NCI-H226 (cell line): ENCODE data around the gene GCC2.
"Not testable (repeated sequence)": the region's sequence is repeated elsewhere in the genome, so short reads cannot be mapped to it uniquely, and the experiment has no call there.

Experiments used
- DNase-seq: peaks from one replicate; pipeline ENCODE4 v3.0.0-alpha.2; 2015

The GCC2 gene

GRCh38 chr2:108524688-108525087, 75.7 kb downstream of the GCC2 start:
- not testable (repeated sequence) for DNase-seq

GRCh38 chr2:108525258-108525657, 76.3 kb downstream of the GCC2 start:
- DNase-seq: not testable (repeated sequence)

- DNase-seq: no peak
Observed at GRCh38 chr2:108531674-108532055, 82.7 kb downstream of the GCC2 start.

- peak; percentile 85 for DNase-seq
Observed at GRCh38 chr2:108533832-108534583, 85.0 kb downstream of the GCC2 start, which contains the start of gene LIMS1. Gene LIMS1, plus strand, starts transcription at chr2:108534470. Its CDS starts 93 bp downstream, at chr2:108534563.

- DNase-seq: no peak
Observed at GRCh38 chr2:108534584-108535356, 85.8 kb downstream of the GCC2 start.

DNA sequence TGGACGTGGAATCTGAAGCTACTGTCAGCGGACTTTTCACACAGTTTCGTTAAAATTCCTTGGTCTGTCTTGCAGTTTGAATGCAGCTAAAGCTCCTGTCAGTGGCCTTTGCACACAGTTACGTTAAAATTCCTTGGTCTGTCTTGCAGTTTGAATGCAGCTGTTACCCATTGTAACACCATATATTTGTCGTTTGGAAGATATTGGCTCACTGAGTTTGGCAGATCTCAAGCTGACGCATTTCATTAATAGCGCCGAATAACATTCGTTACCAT, 86.3 kb downstream of the GCC2 start:
- no peak for DNase-seq

- no peak for DNase-seq
Observed at GRCh38 chr2:108536133-108536780, 87.3 kb downstream of the GCC2 start.

- DNase-seq: no peak
Observed at GRCh38 chr2:108536911-108537310, 87.9 kb downstream of the GCC2 start.

GRCh38 chr2:108538000-108538625, 89.1 kb downstream of the GCC2 start:
- peak; percentile 89 for DNase-seq

GRCh38 chr2:108541451-108541850, 92.4 kb downstream of the GCC2 start:
- DNase-seq: no peak

GRCh38 chr2:108542071-108542470, 93.1 kb downstream of the GCC2 start:
- peak; percentile 27 for DNase-seq

GRCh38 chr2:108547606-108548005, 98.6 kb downstream of the GCC2 start:
- no peak for DNase-seq

DNA sequence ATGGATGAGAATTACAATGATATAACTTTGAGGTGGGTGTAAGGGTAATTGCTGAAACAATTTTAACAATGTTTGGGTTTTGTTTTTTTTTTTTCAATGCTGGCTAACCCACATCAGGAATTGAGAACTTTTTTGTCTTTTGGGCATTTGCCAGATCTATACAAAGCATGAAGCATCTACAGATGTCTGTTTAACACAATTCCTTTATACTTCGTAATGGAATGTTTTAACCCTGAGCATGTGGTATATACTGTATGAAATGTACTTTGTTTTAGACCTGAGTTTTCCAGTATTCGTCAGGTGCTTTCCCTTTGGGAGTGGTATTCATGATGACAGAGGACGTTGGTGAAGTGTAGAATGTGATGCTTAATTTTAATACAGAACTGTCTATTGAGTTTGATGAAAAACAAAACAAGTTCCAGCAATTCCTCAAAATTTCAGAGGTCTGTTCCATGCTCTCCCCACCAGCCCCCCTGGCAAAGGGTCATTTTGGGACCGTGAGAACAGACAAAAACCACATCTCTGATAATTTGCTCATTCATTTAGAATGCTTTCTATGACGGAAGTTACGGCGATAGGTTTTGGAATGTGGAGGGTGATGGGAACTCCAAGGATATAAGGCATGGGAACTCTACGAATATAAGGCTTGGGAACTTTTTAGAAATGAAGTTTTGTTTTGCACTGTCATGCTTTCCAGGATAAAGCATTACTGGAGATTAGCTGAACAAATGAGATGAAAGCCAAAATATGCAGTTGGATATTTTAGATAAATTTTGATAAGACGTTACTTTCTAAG, 99.4 kb downstream of the GCC2 start:
- no peak for DNase-seq

- DNase-seq: no peak
Observed at GRCh38 chr2:108552566-108552965, 103.6 kb downstream of the GCC2 start.

GRCh38 chr2:108553209-108553919, 104.4 kb downstream of the GCC2 start:
- DNase-seq: no peak

DNA sequence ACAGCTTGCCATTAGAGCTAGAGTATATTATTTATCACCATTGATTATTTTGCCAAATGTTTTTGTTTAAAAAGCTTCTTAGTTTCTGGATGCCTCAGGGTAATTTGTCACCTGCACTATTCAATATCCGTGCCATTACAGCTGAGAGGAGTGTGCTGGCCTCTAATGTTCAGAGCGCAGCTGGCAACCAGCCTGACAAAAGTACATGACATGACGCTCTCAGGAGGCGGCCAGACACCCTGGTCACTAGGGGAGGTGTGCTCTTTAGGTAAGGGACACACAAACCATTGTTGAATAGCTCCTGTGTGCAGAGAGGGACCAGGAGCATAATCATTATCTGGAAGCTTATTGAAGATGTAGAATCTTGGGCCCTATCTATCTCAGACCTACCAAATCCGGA, 105.5 kb downstream of the GCC2 start:
- no peak for DNase-seq

DNA sequence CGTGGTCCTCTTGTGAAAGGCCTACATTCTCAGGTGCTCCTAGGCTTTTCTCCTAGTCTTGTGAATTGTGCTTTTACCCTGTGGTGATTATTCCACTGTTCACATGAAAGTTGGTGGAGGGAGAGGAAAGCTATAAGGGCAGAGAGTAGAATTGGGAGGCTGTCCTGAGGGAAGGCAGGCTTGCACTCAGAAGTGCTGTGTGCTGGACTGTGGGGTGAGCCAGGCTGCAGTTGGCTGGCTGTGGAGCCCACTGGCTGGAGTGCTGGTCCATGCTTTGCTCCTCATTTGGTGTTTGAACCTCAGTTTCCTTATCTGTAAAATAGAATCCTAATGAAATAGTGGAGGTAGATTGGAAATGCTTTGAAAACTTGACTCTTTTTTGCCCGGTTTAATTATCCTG, 106.6 kb downstream of the GCC2 start:
- DNase-seq: no peak

- DNase-seq: peak; percentile 70
Observed at GRCh38 chr2:108556581-108556980, 107.6 kb downstream of the GCC2 start.
